HG03439 (cell line): ENCODE measurements around the gene PEX14.

Experiments
- ATAC-seq: cut with Tn5 transposase; IDR thresholded peaks from one replicate; pipeline ENCODE4 v1.9.1; 2021; ENCODE audit warnings: mild to moderate bottlenecking, moderate library complexity; ENCODE audit not compliant: unreplicated experiment

The PEX14 gene

GRCh38 chr1:10538646-10539355 lies 64.1 kb downstream of the PEX14 start:
- ATAC-seq: no peak

- no peak for ATAC-seq
Measured at GRCh38 chr1:10539411-10540043, 64.8 kb downstream of the PEX14 start.

GRCh38 chr1:10540277-10541005 lies 65.7 kb downstream of the PEX14 start:
- ATAC-seq: no peak

GRCh38 chr1:10541286-10541685 lies 66.5 kb downstream of the PEX14 start:
- ATAC-seq: no peak

GRCh38 chr1:10544239-10544638 lies 69.5 kb downstream of the PEX14 start:
- no peak for ATAC-seq

GRCh38 chr1:10546896-10547295 lies 72.1 kb downstream of the PEX14 start:
- ATAC-seq: no peak

- no peak for ATAC-seq
Measured at GRCh38 chr1:10549904-10550664, 75.3 kb downstream of the PEX14 start.

- no peak for ATAC-seq
Measured at GRCh38 chr1:10553118-10553517, 78.4 kb downstream of the PEX14 start.

GRCh38 chr1:10555635-10556429 lies 81.1 kb downstream of the PEX14 start:
- ATAC-seq: no peak

- ATAC-seq: no peak
Measured at GRCh38 chr1:10556430-10557005, 81.8 kb downstream of the PEX14 start.

GRCh38 chr1:10557714-10558113 lies 83.0 kb downstream of the PEX14 start:
- no peak for ATAC-seq

GRCh38 chr1:10559386-10559785 lies 84.6 kb downstream of the PEX14 start:
- ATAC-seq: no peak

- no peak for ATAC-seq
Measured at GRCh38 chr1:10561497-10561896, 86.7 kb downstream of the PEX14 start.

GRCh38 chr1:10561955-10562354 lies 87.2 kb downstream of the PEX14 start:
- ATAC-seq: no peak

- ATAC-seq: no peak
Measured at GRCh38 chr1:10564063-10564462, 89.3 kb downstream of the PEX14 start.

- no peak for ATAC-seq
Measured at GRCh38 chr1:10569531-10569930, 94.8 kb downstream of the PEX14 start.

GRCh38 chr1:10575616-10576015 lies 100.9 kb downstream of the PEX14 start:
- no peak for ATAC-seq

- ATAC-seq: no peak
Measured at GRCh38 chr1:10578070-10578469, 103.3 kb downstream of the PEX14 start.

GRCh38 chr1:10583641-10584040 lies 108.9 kb downstream of the PEX14 start:
- ATAC-seq: no peak

- no peak for ATAC-seq
Measured at GRCh38 chr1:10585242-10585641, 110.5 kb downstream of the PEX14 start.
